ENCODE results near the gene C2orf92. TPM values are rescaled to one million over a fixed set of nuclear protein-coding genes. Genes with fewer than 3 reads are reported as not detected.
"Not testable (repeated sequence)": the region's sequence is repeated elsewhere in the genome, so short reads cannot be mapped to it uniquely, and the experiment has no call there.

C2orf92 gene
- total RNA-seq, 1 experiment from 2014 or later = 0.80 TPM

DNA sequence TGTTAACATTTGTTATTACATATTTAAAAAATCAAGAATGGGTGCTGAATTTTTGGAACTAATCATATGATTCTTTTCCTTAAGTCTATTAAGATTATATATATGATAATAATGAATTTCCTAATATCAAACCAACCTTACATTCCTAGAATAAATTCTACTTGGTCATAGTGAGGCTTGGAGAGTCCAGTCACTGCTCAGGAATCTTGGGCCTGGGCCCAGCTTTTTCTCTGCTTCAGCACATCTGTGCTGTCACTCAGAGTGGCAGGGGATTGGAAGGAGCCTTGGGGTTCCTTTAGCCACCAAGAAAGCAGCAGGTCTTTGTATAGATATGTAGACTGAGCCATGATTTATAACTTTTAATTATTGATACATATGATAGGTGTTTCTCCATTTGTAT lies 24.0 kb downstream of the C2orf92 start:
- peak; percentile 85 for DNase-seq (ENCODE audit: low read depth)

DNA sequence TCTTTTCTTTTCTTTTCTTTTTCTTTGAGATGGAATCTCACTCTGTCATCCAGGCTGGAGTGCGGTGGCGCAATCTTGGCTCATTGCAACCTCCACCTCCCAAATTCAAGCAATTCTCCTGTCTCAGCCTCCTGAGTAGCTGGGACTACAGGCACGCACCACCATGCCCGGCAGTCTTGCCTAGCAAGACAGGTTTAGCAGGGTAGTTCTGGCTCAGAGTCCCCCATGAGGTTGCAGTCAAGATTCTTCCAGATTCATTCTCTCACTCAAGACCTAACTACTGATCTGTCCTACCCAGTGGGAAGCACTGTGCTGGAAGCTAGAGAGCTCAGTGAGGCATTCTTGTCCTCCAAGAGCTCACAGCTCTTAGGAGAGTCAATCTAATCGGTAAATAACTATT lies 26.2 kb downstream of the C2orf92 start:
- no peak for DNase-seq (ENCODE audit: low read depth)

DNA sequence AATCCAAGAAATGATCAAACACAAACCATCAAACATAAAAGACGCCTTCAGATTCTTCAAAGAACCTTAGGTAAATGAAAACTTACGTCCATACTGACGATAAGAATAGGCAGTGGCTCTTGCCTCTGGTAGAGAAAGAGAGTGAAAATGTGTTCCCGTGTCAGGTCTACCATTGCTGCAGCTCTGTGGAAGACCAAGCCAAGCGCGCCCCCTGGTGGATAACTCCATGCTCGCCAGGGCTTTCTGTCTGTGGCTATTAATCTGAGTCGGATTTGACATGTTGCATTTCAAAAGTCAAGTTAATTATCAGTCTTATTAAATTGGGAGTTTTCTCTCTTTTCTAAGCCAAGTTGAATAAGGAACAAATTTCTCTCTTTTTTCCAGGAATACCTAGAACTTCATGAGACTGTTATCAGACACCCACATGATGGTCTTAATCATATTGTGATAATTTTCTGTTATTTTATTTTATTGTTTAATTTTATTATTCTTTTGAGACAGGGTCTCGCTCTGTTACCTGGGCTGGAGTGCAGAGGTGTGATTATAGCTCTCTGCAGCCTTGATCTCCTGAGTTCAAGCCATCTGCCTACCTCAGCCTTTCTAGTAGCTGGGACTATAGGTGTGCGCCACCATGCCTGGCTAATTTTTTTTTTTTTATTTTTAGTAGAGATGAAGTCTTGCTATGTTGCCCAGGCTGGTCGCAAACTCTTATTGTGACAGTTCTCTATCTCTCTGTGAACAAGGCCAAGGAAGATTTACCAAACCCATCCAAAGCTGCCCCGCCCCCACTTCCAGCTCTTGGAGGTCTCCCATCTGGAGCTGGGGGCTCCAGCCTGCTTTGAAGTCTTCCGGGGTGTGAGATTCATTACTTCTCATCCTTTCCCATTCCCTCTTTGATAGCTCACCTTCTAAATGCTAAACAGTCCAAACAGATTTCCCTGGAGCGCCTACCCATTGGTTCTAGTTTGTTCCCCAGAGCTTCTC lies 28.0 kb downstream of the C2orf92 start:
- peak; percentile 70 for DNase-seq (ENCODE audit: low read depth)

DNA sequence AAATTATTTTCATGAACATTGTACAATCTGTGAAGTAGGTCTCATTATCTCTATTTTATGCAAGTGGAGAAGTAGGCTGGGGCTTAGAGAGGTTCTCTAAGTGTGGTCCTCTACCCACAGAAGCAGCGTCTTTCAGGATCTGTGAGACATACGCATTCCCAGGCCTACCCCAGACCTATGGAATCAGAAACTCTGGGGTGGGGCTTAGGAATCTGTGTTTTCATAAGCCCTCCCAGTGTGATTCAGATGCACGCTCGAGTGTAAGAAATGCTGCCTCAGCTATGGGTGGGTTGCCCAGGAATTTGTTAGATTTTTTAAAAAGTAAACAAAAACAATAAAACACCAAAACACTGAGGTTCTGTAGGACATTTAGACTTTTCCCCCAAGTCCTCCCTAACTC lies 29.0 kb downstream of the C2orf92 start:
- no peak for DNase-seq (ENCODE audit: low read depth)

DNA sequence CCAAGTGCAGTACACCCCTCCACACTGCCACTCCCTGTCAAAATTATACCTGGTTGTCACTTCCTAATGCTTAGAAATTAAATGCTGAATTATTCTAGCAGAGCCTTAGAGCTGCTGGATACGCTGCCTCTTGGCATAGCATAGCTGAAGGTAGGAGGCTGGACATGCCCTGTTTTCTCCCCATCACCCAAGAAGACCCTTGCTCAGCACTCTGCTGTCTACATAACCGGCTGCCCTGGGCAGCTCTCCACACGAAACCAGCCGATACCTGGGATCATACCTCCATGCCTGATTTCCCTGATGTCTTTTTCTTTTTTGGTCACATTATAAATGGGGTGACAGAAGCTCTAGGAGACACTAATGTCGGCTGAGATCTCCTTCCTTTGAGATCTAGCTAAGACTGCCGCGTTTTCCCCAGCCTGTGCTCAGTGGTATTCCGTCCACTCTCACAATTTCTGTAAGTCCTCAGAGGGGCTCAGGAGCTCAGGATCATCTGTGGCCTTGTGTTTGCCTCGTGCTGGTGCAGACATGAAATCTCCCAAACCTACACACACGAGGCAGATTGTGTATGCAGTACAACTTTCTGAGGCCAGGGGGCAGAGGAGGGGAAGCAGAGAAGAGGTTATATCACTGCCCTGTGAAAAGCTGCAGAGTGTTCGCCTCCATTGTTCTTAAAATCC lies 30.4 kb downstream of the C2orf92 start:
- peak; percentile 66 for DNase-seq (ENCODE audit: low read depth)

- DNase-seq (ENCODE audit: low read depth) = no peak
Measured at GRCh38 chr2:97701186-97701585, 31.7 kb downstream of the C2orf92 start.

GRCh38 chr2:97701851-97702465 lies 32.4 kb downstream of the C2orf92 start:
- peak; percentile 91 for DNase-seq (ENCODE audit: low read depth)

- no peak for DNase-seq (ENCODE audit: low read depth)
Measured at GRCh38 chr2:97702731-97703470, 33.4 kb downstream of the C2orf92 start.

DNA sequence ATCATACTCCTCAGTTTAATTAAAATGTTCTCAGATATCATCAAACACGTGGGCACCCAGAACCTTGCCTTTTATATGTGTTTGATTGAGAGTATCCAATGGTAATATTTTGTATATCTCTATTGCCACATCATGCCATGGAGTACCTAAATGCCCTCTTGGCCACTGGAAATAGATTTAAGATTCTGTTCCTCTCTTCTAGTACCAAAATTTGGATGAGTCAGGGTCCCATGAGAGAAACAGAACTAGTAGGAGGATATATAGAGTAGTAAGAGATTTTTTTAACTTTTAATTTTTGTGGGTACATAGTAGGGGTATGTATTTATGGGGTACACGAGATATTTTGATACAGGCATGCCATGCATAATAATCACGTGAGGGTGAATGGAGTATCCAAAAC lies 34.2 kb downstream of the C2orf92 start:
- no peak for DNase-seq (ENCODE audit: low read depth)

GRCh38 chr2:97704989-97705388 lies 35.5 kb downstream of the C2orf92 start:
- DNase-seq (ENCODE audit: low read depth) = no peak

DNA sequence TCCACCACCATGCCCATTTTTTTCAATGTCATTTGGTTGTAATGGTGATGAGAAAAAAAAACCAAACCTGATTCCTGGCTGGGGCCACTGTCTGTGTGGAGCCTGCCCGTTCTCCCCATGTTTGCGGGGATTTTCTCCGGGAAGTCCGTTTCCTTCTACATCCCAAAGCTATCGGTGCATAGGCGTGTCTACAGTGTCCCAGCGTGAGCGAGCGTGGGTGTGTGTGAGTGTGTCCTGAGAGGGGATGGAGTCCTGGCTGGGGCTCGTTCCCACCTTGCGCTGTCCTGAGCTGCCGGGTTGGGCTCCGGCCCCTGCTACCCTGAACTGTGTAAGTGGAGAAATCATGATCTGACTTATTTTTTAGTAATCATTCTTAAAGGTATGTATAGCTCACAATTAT lies 36.6 kb downstream of the C2orf92 start:
- DNase-seq (ENCODE audit: low read depth) = no peak

GRCh38 chr2:97706708-97707345 lies 37.3 kb downstream of the C2orf92 start:
- no peak for DNase-seq (ENCODE audit: low read depth)

GRCh38 chr2:97707362-97708047 lies 38.0 kb downstream of the C2orf92 start:
- DNase-seq (ENCODE audit: low read depth) = no peak

DNA sequence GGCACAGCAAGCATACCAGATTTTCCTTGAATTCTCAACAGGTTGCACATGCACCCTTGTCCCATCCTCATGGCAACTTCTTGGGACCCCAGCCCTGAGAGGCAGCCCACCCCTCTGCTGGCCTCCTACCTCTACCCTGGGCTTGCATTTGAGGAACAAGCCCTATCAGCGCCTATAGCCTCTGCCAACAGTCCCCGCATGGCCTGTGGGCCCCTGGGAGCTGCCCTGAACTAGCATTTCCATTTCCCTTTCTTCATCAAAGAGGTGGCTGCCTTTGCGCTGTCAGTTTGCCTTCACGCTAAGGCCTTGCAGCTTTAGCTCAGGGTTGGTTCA lies 38.5 kb downstream of the C2orf92 start:
- DNase-seq (ENCODE audit: low read depth) = no peak

- DNase-seq (ENCODE audit: low read depth) = no peak
Measured at GRCh38 chr2:97708608-97709007, 39.1 kb downstream of the C2orf92 start.

DNA sequence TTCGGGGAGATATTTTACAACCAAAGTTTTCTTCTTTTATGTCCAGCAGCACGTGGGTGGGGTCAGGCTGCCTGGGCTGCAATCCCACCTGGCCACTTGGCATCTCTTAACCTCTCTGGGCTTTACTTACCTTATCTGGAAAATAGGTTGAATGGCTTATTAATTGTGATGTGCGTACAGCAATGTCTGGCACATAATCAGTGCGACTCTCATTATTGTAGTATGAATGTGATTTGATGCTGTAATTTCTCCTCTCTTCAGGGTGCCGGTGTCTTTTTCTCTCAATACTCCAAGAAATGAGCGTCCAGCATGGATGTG lies 41.8 kb downstream of the C2orf92 start:
- no peak for DNase-seq (ENCODE audit: low read depth)

DNA sequence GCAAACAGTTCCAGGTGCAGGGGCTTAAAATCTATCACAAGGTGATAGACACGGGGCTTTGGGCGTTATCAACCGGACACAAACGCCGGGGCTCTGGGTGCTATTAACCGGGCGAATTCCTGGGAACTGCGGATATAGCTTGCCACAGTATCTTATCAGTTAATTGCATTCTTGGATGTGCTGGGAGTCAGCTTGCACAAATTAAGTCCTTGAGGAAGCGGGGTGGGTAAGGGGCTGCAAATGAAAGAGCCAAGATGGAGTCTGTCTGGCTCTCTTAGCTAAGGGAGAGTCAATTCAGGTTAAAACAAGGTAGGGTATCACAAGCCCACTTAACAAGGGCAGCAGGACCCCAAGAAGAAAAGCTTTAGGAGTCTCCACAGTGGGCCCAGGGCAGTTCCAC lies 42.7 kb downstream of the C2orf92 start:
- not testable (repeated sequence) for DNase-seq (ENCODE audit: low read depth)

- no peak for DNase-seq (ENCODE audit: low read depth)
Measured at GRCh38 chr2:97712693-97713295, 43.3 kb downstream of the C2orf92 start.

- no peak for DNase-seq (ENCODE audit: low read depth)
Measured at GRCh38 chr2:97713296-97714083, 44.0 kb downstream of the C2orf92 start, which contains the start of gene ZAP70. Gene ZAP70 (plus strand): TSS chr2:97713576. CDS start chr2:97724037, 10,461 bp downstream.
